GM19099 (cell line): ENCODE measurements around the gene NANS.

Experiments
- POLR2A ChIP-seq: IDR thresholded peaks from 3 replicates; pipeline ENCODE4 v1.6.1; 2011; ENCODE audit warnings: low read depth; ENCODE audit not compliant: insufficient read length; ENCODE audit errors: extremely low read depth

The NANS gene

GRCh38 chr9:98054376-98054951 lies 2.1 kb upstream of the NANS start:
- TF ChIP-seq POLR2A: no peak

DNA sequence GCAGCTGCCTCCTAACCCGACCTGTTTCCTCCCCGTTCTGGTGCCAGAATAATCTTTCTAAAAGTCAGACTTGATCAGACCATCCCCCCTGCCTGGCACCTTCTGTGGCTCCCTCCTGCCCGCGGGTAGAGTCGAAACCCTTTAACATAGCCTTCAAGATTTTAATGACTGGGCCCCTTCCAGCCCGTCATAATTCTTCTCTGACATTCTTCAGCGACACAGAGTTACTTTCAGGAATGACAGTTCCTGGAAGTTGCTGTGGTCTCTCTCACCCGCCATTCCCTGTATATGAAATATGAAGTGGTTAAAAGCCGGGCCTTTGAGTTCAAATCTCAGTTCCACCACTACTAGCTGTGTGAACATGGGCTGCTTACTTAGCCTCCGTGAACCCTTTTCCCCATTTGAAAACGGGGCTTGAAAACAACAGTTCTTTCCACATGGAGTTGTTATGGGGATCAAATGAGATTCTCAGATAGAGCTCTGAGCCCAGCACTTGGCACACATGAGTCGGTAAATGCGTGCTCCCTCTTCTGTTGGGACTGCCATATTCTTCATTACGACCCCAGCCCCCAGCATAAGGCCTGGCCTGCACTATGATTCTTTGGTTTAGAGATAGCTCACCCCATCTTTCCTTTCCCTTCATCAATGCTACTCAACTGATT lies 737 bp downstream of the NANS start:
- TF ChIP-seq POLR2A: no peak

DNA sequence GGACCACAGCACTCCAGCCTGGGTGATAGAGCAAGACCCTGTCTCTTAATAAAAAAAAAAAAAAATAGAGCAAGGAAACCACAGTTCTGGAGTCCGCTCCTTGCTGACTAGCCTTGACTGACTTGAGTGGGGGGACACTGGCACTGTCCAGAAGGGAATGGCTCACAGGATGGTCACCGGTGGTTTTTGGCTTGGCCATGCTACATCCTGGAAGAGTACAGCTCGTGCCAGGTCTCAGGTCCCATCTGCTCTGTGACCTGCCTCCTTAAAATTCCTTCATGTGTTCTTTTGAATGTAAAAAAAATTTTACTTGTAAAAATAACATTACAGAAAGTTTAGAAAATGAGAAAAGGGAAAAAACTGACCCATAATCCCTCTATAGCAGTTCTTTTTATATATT lies 5.6 kb downstream of the NANS start:
- no peak for TF ChIP-seq POLR2A

DNA sequence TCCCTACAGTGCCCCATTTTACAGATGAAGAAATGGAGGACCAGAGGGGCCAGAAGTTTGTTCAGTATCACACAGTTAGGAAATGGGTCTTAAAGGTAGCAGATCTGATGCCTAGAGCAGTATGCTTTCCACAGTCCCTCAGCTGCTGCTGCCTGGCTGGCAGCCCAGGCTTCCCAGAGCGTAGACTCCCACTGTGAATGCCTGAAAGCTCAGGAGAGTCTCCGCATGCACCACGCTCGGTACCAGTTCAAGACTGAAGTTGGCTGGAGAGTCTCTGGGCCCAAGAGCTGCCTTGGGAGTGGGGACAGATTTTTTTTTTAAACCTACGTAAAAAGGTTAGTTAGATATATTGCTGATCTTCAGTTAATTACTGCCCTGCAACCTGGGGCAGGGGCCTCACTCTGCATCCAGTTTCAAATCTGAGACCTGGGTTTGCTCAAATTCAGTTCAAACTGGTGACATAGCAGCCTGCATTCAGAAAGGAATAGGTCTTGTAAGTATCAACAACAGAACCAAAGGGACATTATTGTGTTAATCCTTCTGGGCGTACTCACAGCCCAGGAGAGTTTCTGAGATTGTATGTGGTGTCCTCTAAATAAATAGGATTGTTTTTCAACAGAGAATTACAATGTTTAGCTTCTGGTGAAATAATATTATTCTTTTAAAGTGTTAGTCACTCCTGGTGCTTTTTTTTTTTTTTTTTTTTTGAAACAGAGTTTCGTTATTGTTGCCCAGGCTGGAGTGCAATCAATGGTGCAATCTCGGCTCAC lies 8.3 kb downstream of the NANS start:
- no peak for TF ChIP-seq POLR2A

GRCh38 chr9:98066235-98066634 lies 9.7 kb downstream of the NANS start:
- no peak for TF ChIP-seq POLR2A

GRCh38 chr9:98067184-98067583 lies 10.7 kb downstream of the NANS start:
- TF ChIP-seq POLR2A: no peak

GRCh38 chr9:98069551-98069950 lies 13.0 kb downstream of the NANS start:
- no peak for TF ChIP-seq POLR2A

DNA sequence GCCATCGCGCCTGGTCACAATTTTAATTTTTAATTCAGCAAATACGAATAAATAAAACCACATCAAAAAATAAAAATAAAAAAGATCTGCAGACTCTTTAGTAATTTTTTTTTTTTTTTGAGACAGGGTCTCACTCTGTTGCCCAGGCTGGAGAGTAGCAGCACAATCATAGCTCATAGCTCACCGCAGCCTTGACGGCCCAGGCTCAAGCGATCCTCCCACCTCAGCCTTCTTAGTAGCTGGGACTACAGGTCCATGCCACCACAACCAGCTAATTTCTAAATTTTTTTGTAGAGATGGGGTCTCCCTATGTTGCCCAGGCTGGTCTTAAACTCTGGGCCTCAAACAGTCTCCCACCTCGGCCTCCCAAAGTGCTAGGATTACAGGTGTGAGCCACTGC lies 14.2 kb downstream of the NANS start:
- no peak for TF ChIP-seq POLR2A

- no peak for TF ChIP-seq POLR2A
Measured at GRCh38 chr9:98071737-98072136, 15.2 kb downstream of the NANS start.

GRCh38 chr9:98074115-98074990 lies 17.8 kb downstream of the NANS start:
- TF ChIP-seq POLR2A: no peak

GRCh38 chr9:98075332-98075805 lies 18.8 kb downstream of the NANS start:
- TF ChIP-seq POLR2A: no peak

DNA sequence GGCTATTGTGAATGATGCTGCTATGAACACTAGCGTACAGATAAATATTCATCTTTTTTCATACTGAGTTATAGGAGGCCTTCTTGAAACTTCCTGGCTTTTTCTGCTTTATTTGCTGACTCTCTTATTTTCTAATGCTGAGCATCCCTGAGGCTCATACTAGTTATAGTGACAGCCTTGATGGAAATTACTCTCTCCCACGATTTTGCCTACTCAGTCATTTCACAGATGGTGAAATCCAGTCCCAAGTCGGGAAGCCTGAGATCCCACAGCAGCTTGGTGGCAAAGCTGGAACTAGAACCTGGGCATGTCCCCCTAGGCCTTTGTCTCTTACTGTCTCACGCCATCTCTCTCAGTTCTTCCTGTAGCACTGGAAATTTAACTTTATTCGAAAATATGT lies 22.4 kb downstream of the NANS start:
- no peak for TF ChIP-seq POLR2A

GRCh38 chr9:98080326-98080725 lies 23.8 kb downstream of the NANS start:
- no peak for TF ChIP-seq POLR2A

DNA sequence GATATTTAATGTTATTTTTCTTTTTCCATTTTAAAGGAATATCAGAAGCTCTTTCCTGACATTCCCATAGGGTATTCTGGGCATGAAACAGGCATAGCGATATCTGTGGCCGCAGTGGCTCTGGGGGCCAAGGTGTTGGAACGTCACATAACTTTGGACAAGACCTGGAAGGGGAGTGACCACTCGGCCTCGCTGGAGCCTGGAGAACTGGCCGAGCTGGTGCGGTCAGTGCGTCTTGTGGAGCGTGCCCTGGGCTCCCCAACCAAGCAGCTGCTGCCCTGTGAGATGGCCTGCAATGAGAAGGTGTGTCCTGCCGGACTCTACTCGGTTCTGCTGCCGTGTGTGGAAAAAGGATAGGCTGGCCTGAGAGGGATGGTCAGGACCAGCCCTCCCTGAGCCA lies 24.2 kb downstream of the NANS start:
- no peak for TF ChIP-seq POLR2A

GRCh38 chr9:98081477-98082219 lies 25.1 kb downstream of the NANS start:
- no peak for TF ChIP-seq POLR2A

GRCh38 chr9:98083061-98083501 lies 26.5 kb downstream of the NANS start:
- TF ChIP-seq POLR2A: no peak
